ENCODE measurements around the gene MFSD2A.

Gene MFSD2A

GRCh38 chr1:39946216-39946615 is 8.7 kb upstream of the MFSD2A start:
- no peaks in the 10 kb centered on the region for H3K4me1 ChIP-seq (ENCODE audit: control insufficient read depth, insufficient read depth, low read length)
- H3K27me3 ChIP-seq (ENCODE audit: control insufficient read depth, insufficient read depth, low read length), result no peaks in the 10 kb centered on the region
- H3K27ac ChIP-seq (ENCODE audit: low read depth, low read length), result no peak overlapping the region
- no peak overlapping the region for H3K9ac ChIP-seq (ENCODE audit: low read length)
- no peaks in the 10 kb centered on the region for H3K36me3 ChIP-seq (ENCODE audit: control insufficient read depth, insufficient read depth, low read length)
- no peak overlapping the region for H3K4me3 ChIP-seq (ENCODE audit: low read length)

DNA sequence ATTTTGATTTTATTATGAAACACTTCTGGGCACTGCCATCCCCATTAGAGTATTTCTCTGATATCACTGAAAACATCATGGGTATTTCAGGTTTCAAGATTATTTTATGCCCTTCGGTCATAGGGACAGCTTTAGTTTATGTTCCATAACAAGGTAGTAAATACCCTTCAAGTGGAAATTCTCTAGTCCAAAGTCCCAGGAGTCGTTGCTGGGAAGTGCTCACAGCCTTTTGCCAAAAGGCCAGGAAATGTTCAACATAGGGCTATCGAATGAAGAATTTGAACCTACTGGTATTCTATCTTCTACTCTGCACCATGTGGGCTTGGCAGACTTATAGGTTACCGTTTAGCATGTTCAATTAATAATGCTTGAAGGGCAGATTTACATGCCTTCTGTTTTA is 7.7 kb upstream of the MFSD2A start:
- no peak overlapping the region for H3K27ac ChIP-seq (ENCODE audit: low read depth, low read length)
- H3K4me3 ChIP-seq (ENCODE audit: low read length), result no peak overlapping the region
- H3K27me3 ChIP-seq (ENCODE audit: control insufficient read depth, insufficient read depth, low read length), result no peaks in the 10 kb centered on the region
- H3K36me3 ChIP-seq (ENCODE audit: control insufficient read depth, insufficient read depth, low read length), result no peaks in the 10 kb centered on the region
- H3K9ac ChIP-seq (ENCODE audit: low read length), result no peak overlapping the region
- H3K4me1 ChIP-seq (ENCODE audit: control insufficient read depth, insufficient read depth, low read length), result no peaks in the 10 kb centered on the region

GRCh38 chr1:39949891-39950290 is 5.1 kb upstream of the MFSD2A start:
- Histone ChIP-seq H3K4me3 (ENCODE audit: low read length) (no peak overlapping the region), H3K4me1 (ENCODE audit: control insufficient read depth, insufficient read depth, low read length) (peaks cover 3% of the 10 kb centered on the region), H3K36me3 (ENCODE audit: control insufficient read depth, insufficient read depth, low read length) (no peaks in the 10 kb centered on the region), H3K27ac (ENCODE audit: low read depth, low read length) (no peak overlapping the region), H3K27me3 (ENCODE audit: control insufficient read depth, insufficient read depth, low read length) (no peaks in the 10 kb centered on the region), H3K9ac (ENCODE audit: low read length) (no peak overlapping the region)

DNA sequence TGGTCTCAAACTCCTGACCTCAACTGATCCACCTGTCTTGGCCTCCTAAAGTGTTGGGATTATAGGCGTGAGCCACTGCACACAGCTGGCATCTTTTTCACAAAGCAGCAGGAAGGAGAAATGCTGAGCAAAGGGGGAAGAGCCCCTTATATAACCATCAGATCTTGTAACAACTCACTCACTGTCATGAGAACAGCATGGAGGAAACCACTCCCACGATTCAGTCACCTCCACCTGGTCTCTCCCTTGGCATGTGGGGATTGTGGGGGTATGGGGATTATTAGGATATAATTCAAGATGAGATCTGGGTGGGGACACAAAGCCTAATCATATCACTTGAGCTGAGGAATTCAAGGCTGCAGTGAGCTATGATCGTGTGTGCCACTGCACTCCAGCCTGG is 3.0 kb upstream of the MFSD2A start:
- Histone ChIP-seq H3K9ac (ENCODE audit: low read length) (no peak overlapping the region), H3K27me3 (ENCODE audit: control insufficient read depth, insufficient read depth, low read length) (no peaks in the 10 kb centered on the region), H3K4me1 (ENCODE audit: control insufficient read depth, insufficient read depth, low read length) (peaks cover 8% of the 10 kb centered on the region), H3K4me3 (ENCODE audit: low read length) (no peak overlapping the region), H3K36me3 (ENCODE audit: control insufficient read depth, insufficient read depth, low read length) (no peaks in the 10 kb centered on the region), H3K27ac (ENCODE audit: low read depth, low read length) (no peak overlapping the region)

- Histone ChIP-seq H3K36me3 (ENCODE audit: control insufficient read depth, insufficient read depth, low read length) (no peaks in the 10 kb centered on the region), H3K4me1 (ENCODE audit: control insufficient read depth, insufficient read depth, low read length) (peaks cover 8% of the 10 kb centered on the region), H3K9ac (ENCODE audit: low read length) (no peak overlapping the region), H3K27me3 (ENCODE audit: control insufficient read depth, insufficient read depth, low read length) (no peaks in the 10 kb centered on the region), H3K4me3 (ENCODE audit: low read length) (no peak overlapping the region), H3K27ac (ENCODE audit: low read depth, low read length) (no peak overlapping the region)
Observed at GRCh38 chr1:39952359-39953110, 2.4 kb upstream of the MFSD2A start.

DNA sequence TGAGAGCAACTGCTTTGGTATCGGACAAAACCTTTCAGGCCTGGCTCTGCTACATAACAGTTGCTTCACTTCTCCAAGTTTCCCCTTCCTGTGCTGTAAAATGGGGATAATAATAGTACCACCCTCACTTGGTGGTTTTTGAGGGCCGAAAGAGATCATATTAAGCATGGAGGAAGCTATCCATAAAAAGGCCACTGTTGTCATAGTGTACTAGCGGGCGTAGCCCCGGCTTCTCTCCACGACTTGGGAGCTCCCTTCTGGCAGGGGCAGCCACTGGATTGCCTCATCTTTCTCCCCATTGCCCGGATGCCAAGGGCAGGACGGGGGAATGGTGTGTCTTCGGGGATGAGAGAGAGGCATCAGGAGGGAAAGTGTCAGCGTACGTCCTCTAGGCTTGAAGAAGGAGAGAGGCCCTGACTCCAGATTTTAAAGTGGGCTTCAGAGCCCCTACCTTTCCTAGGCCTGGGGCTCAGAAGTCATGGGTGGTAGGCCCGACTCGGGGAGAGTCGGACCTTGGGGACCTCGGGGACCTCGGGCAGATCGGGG is 548 bp upstream of the MFSD2A start:
- H3K4me3 ChIP-seq (ENCODE audit: low read length), result peak overlapping the region; percentile 43
- H3K36me3 ChIP-seq (ENCODE audit: control insufficient read depth, insufficient read depth, low read length), result no peaks in the 10 kb centered on the region
- no peaks in the 10 kb centered on the region for H3K27me3 ChIP-seq (ENCODE audit: control insufficient read depth, insufficient read depth, low read length)
- no peak overlapping the region for H3K9ac ChIP-seq (ENCODE audit: low read length)
- H3K27ac ChIP-seq (ENCODE audit: low read depth, low read length), result no peak overlapping the region
- H3K4me1 ChIP-seq (ENCODE audit: control insufficient read depth, insufficient read depth, low read length), result peaks cover 8% of the 10 kb centered on the region

- Histone ChIP-seq H3K4me1 (ENCODE audit: control insufficient read depth, insufficient read depth, low read length) (peaks cover 8% of the 10 kb centered on the region), H3K27ac (ENCODE audit: low read depth, low read length) (no peak overlapping the region), H3K9ac (ENCODE audit: low read length) (no peak overlapping the region), H3K36me3 (ENCODE audit: control insufficient read depth, insufficient read depth, low read length) (no peaks in the 10 kb centered on the region), H3K4me3 (ENCODE audit: low read length) (peak overlapping the region; percentile 75), H3K27me3 (ENCODE audit: control insufficient read depth, insufficient read depth, low read length) (no peaks in the 10 kb centered on the region)
Observed at GRCh38 chr1:39955547-39956539, 898 bp downstream of the MFSD2A start.

DNA sequence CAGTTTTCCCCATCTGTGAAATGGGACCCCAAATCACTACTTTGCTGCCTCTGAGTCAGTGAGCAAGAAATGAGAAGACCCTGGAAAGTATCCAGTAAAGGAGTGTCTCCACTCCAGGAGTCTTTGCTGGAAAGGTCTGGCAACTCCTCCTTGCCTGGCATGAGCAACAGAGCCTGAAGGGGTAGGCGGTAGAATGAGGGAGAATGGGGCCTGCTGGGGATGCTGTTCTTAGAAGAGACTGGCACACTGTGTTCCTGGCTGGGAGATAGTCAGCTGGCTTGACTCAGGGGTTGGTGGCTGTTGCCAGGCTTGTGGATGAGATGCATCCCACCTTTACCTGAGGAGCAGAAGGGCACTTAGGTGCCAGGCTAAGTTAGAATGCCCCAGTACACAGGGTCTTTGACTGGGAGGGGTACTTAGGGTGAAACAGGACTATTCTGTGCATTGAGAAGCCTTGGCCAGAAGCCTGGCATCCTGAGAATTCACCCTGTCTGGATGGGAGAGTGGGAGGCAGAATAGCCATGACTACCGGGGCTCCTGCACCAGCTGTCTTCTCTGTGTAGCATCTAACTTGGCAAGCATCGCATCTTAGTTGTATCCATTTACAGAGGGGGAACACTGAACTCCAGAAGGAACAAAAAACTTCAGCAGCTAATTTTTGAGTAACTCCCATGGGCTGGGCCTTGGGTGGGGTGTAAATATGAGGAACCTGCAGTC is 2.5 kb downstream of the MFSD2A start:
- Histone ChIP-seq H3K4me1 (ENCODE audit: control insufficient read depth, insufficient read depth, low read length) (peaks cover 8% of the 10 kb centered on the region), H3K27ac (ENCODE audit: low read depth, low read length) (no peak overlapping the region), H3K27me3 (ENCODE audit: control insufficient read depth, insufficient read depth, low read length) (no peaks in the 10 kb centered on the region), H3K4me3 (ENCODE audit: low read length) (no peak overlapping the region), H3K9ac (ENCODE audit: low read length) (no peak overlapping the region), H3K36me3 (ENCODE audit: control insufficient read depth, insufficient read depth, low read length) (no peaks in the 10 kb centered on the region)

GRCh38 chr1:39958403-39959200 is 3.7 kb downstream of the MFSD2A start:
- Histone ChIP-seq H3K4me1 (ENCODE audit: control insufficient read depth, insufficient read depth, low read length) (peaks cover 8% of the 10 kb centered on the region), H3K27ac (ENCODE audit: low read depth, low read length) (no peak overlapping the region), H3K9ac (ENCODE audit: low read length) (no peak overlapping the region), H3K27me3 (ENCODE audit: control insufficient read depth, insufficient read depth, low read length) (no peaks in the 10 kb centered on the region), H3K36me3 (ENCODE audit: control insufficient read depth, insufficient read depth, low read length) (no peaks in the 10 kb centered on the region), H3K4me3 (ENCODE audit: low read length) (no peak overlapping the region)

- Histone ChIP-seq H3K4me3 (ENCODE audit: low read length) (no peak overlapping the region), H3K36me3 (ENCODE audit: control insufficient read depth, insufficient read depth, low read length) (no peaks in the 10 kb centered on the region), H3K9ac (ENCODE audit: low read length) (no peak overlapping the region), H3K27ac (ENCODE audit: low read depth, low read length) (no peak overlapping the region), H3K27me3 (ENCODE audit: control insufficient read depth, insufficient read depth, low read length) (no peaks in the 10 kb centered on the region), H3K4me1 (ENCODE audit: control insufficient read depth, insufficient read depth, low read length) (peaks cover 5% of the 10 kb centered on the region)
Observed at GRCh38 chr1:39959651-39960333, 4.8 kb downstream of the MFSD2A start.

GRCh38 chr1:39960431-39960958 is 5.5 kb downstream of the MFSD2A start:
- no peak overlapping the region for H3K4me3 ChIP-seq (ENCODE audit: low read length)
- no peak overlapping the region for H3K9ac ChIP-seq (ENCODE audit: low read length)
- H3K4me1 ChIP-seq (ENCODE audit: control insufficient read depth, insufficient read depth, low read length), result peaks cover 5% of the 10 kb centered on the region
- no peak overlapping the region for H3K27ac ChIP-seq (ENCODE audit: low read depth, low read length)
- H3K27me3 ChIP-seq (ENCODE audit: control insufficient read depth, insufficient read depth, low read length), result no peaks in the 10 kb centered on the region
- H3K36me3 ChIP-seq (ENCODE audit: control insufficient read depth, insufficient read depth, low read length), result no peaks in the 10 kb centered on the region

All from rectal smooth muscle tissue (tissue), 1 donor.